Fibroblast of lung (primary cell): ENCODE results near the gene NMNAT3. TPM values are rescaled to one million over a fixed set of nuclear protein-coding genes. Genes with fewer than 3 reads are reported as not detected.
"Not testable (repeated sequence)": the region's sequence is repeated elsewhere in the genome, so short reads cannot be mapped to it uniquely, and the experiment has no call there.

Source experiments
- DNase-seq, 2 donors: peaks; one replicate each; pipeline versions ENCODE4 v3.0.0 to v3.0.0-alpha.2; 2010; ENCODE audit warnings: low read depth in 2 of 2
- H2AFZ ChIP-seq: 2 replicates; pipeline ENCODE4 v1.5.1; 2012; ENCODE audit warnings: low read length, control low read depth, inconsistent platforms
- H3K27ac ChIP-seq: 2 replicates; pipeline ENCODE4 v1.5.1; 2011; ENCODE audit warnings: low read length, control low read depth; ENCODE audit not compliant: insufficient read depth
- H3K27me3 ChIP-seq: 2 replicates; pipeline ENCODE4 v1.5.1; 2011; ENCODE audit warnings: mild to moderate bottlenecking, low read length; ENCODE audit not compliant: control insufficient read depth, insufficient read depth
- H3K36me3 ChIP-seq: 2 replicates; pipeline ENCODE4 v1.5.1; 2011; ENCODE audit warnings: low read length; ENCODE audit not compliant: control insufficient read depth, insufficient read depth
- H3K4me1 ChIP-seq: 2 replicates; pipeline ENCODE4 v1.5.1; 2011; ENCODE audit warnings: low read length; ENCODE audit not compliant: control insufficient read depth, insufficient read depth; ENCODE audit errors: extremely low read depth
- H3K4me2 ChIP-seq: 2 replicates; pipeline ENCODE4 v1.5.1; 2011; ENCODE audit warnings: low read length, control low read depth; ENCODE audit not compliant: insufficient read depth; ENCODE audit errors: extremely low read depth
- H3K4me3 ChIP-seq, 4 experiments: fragments of 200-600 bp in 1 of 4; sonication (generic) in 1 of 4; replicated peaks in 1 of 4; 2 replicates each; pipeline ENCODE4 v1.5.1; 2011 to 2016; ENCODE audit warnings: low read length in 4 of 4, low read depth in 3 of 4, mild to moderate bottlenecking in 3 of 4, control low read depth in 2 of 4, inconsistent platforms in 1 of 4, mixed read lengths in 1 of 4; ENCODE audit not compliant: insufficient read depth in 1 of 4; ENCODE audit errors: control extremely low read depth in 1 of 4
- H3K79me2 ChIP-seq: 2 replicates; pipeline ENCODE4 v1.5.1; 2012; ENCODE audit warnings: mild to moderate bottlenecking, low read length, inconsistent platforms; ENCODE audit not compliant: control insufficient read depth, insufficient read depth
- H3K9ac ChIP-seq: 2 replicates; pipeline ENCODE4 v1.5.1; 2011; ENCODE audit warnings: mild to moderate bottlenecking, low read length, control low read depth; ENCODE audit not compliant: insufficient read depth
- H3K9me3 ChIP-seq: 2 replicates; pipeline ENCODE4 v1.5.1; 2012; ENCODE audit warnings: low read depth, low read length; ENCODE audit not compliant: control insufficient read depth, insufficient read depth
- H4K20me1 ChIP-seq: 2 replicates; pipeline ENCODE4 v1.5.1; 2011; ENCODE audit warnings: low read length; ENCODE audit not compliant: control insufficient read depth, insufficient read depth; ENCODE audit errors: extremely low read depth
- CTCF ChIP-seq, 2 donors: IDR thresholded peaks in 1 of 2; conservative IDR thresholded peaks in 1 of 2; 1 replicate in 1 of 2; 2 replicates in 1 of 2; pipeline ENCODE4 v1.5.1; 2011 to 2012; ENCODE audit warnings: low read length in 2 of 2, control low read depth in 1 of 2, inconsistent platforms in 1 of 2, low read depth in 1 of 2, mild to moderate bottlenecking in 1 of 2
- EZH2 ChIP-seq: IDR thresholded peaks from 2 replicates; pipeline ENCODE4 v1.5.1; 2012; ENCODE audit warnings: low read length, control low read depth, mild to moderate bottlenecking; ENCODE audit errors: missing control alignments
- polyA plus RNA-seq, 2 donors: library from polyadenylated mRNA; depleted of rRNA in 1 of 2; stranded (reverse) in 1 of 2; unstranded in 1 of 2; fragments of >200 nt; gene quantifications; 2 replicates each; pipeline ENCODE4 v1.2.1, GENCODE V29; 2011 to 2012; ENCODE audit warnings: missing spikeins in 1 of 2
- total RNA-seq: library from RNA; depleted of rRNA; stranded (reverse); fragments of >200 nt; gene quantifications from 2 replicates; pipeline ENCODE4 v1.2.1, GENCODE V29; 2014

NMNAT3 gene
- total and polyA plus RNA-seq, 2 donors (not counting 1 experiment from before 2014, with no cell fraction given): 0.68 to 2.5 TPM

DNA sequence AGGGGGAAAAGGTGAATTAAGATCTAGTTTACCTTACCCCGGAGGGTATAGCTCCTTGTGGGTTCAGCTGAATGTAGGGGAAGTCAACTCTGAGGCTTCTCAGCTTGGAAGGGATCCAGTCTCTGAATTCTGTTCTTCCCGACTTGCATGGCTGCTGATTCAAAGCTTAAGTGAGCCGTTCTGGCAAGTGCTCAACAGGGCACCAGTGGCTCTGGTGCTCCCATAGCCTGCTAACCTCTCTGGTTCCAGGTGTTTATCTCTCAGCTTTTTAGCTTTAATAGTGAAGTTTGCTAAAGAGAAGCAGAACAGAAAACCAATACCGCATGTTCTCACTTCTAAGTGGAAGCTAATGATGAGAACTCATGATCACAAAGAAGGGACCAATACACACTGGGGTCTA, 92.0 kb downstream of the NMNAT3 start:
- no peaks in the 10 kb centered on the region for H3K9me3 ChIP-seq
- H3K9ac ChIP-seq: no peak overlapping the region
- H3K4me1 ChIP-seq: no peaks in the 10 kb centered on the region
- no peaks in the 10 kb centered on the region for H3K79me2 ChIP-seq
- H3K27me3 ChIP-seq: no peaks in the 10 kb centered on the region
- peak in 1 of 2 donors; percentile 38 for DNase-seq
- H3K4me3 ChIP-seq: no peak overlapping the region
- no peak overlapping the region for H3K4me2 ChIP-seq
- H2AFZ ChIP-seq: no peak overlapping the region
- TF ChIP-seq EZH2: no peak
- TF ChIP-seq CTCF (conservative IDR thresholded peaks at IDR 0.05 in 1 of 2, IDR thresholded peaks at IDR 0.05 in 1 of 2; ENCODE audit: low read depth in 1 of 2, low read length in 2 of 2): no peak
- H3K36me3 ChIP-seq: no peaks in the 10 kb centered on the region
- no peaks in the 10 kb centered on the region for H4K20me1 ChIP-seq
- H3K27ac ChIP-seq: no peak overlapping the region

DNA sequence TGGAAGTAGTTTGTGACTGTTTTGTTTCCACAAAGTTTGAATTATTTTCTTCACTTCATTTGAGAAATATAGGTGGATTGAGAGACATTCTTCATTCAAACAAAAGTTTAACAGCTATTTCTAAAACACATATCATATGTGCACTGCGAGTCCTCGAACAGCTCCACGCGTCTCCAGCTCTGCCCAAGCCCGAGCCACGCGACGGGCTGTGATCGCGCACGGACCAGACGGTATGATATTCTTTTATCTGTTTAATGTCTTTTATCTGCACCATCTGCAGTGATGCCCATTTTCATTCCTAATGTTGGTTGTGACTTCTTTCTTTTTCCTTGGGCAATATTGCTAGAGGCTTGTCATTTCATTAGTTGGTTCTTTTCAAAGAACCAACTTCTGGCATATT, 94.1 kb downstream of the NMNAT3 start:
- not testable (repeated sequence) for H3K9ac ChIP-seq, H3K79me2 ChIP-seq, H4K20me1 ChIP-seq, H3K9me3 ChIP-seq, H3K27ac ChIP-seq, H2AFZ ChIP-seq, H3K27me3 ChIP-seq, H3K36me3 ChIP-seq, DNase-seq, H3K4me3 ChIP-seq, H3K4me2 ChIP-seq, H3K4me1 ChIP-seq

DNA sequence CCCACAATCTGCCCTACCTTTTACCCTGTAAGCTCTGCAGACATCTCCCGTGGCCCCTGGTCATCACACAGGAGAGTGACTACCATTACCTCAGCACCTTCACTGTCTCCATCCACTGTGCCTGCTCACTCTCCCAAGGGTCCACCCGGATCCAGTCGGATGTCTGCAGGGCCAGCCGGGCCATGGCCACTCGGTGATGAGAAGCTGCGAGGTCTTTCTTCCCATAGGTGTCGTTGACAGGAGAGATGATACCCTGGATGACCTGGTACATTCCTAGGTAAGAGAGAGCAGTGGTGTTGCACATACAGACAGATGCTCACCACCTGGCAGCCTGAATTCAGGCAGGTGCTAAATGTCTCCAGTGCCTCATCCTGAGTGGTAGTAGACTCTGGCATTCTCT, 99.0 kb downstream of the NMNAT3 start:
- H3K9ac ChIP-seq: no peak overlapping the region
- H3K79me2 ChIP-seq: no peaks in the 10 kb centered on the region
- no peaks in the 10 kb centered on the region for H3K9me3 ChIP-seq
- H3K27ac ChIP-seq: no peak overlapping the region
- no peak for DNase-seq
- H3K27me3 ChIP-seq: no peaks in the 10 kb centered on the region
- H3K4me2 ChIP-seq: no peak overlapping the region
- TF ChIP-seq CTCF (conservative IDR thresholded peaks at IDR 0.05 in 1 of 2, IDR thresholded peaks at IDR 0.05 in 1 of 2; ENCODE audit: low read depth in 1 of 2, low read length in 2 of 2) (no peak), EZH2 (no peak)
- no peak overlapping the region for H2AFZ ChIP-seq
- no peaks in the 10 kb centered on the region for H4K20me1 ChIP-seq
- H3K36me3 ChIP-seq: no peaks in the 10 kb centered on the region
- no peaks in the 10 kb centered on the region for H3K4me1 ChIP-seq
- H3K4me3 ChIP-seq: no peak overlapping the region
